ENCODE results near the gene S100PBP. TPM values are rescaled to one million over a fixed set of nuclear protein-coding genes. Genes with fewer than 3 reads are reported as not detected.
A peak's percentile ranks its signal among the peaks of the same experiment; 100 is the strongest.

S100PBP gene
- total RNA-seq, 1 donor from 2014 or later = 50.2 TPM

- H3K9me3 Mint-ChIP-seq = no peaks in the 10 kb centered on the region
- H3K4me3 Mint-ChIP-seq (ENCODE audit: low read depth) = peak within 1 kb of the TSS; percentile 55
- intact Hi-C loops (cut with micrococcal nuclease) = no loop called here
- H3K27ac Mint-ChIP-seq = no peak within 1 kb of the TSS
- peaks cover 5% of the 10 kb centered on the region for H3K4me1 Mint-ChIP-seq (ENCODE audit: low read depth)
- peaks cover 40% of the 10 kb centered on the region for H3K27me3 Mint-ChIP-seq (ENCODE audit: low read depth)
- H3K36me3 Mint-ChIP-seq (ENCODE audit: low read depth) = peaks cover 15% of the 10 kb centered on the region
- DNase-seq (ENCODE audit: low spot score) = no peak
Measured at GRCh38 chr1:32870615-32871363, 53.3 kb downstream of the S100PBP start, which contains the start of gene FNDC5. TSS of gene FNDC5 (minus strand) at chr1:32870912.

GRCh38 chr1:32871364-32872191, 54.1 kb downstream of the S100PBP start:
- H3K27ac Mint-ChIP-seq = no peak overlapping the region
- peak overlapping the region; percentile 51 for H3K4me3 Mint-ChIP-seq (ENCODE audit: low read depth)
- DNase-seq (ENCODE audit: low spot score) = no peak
- H3K27me3 Mint-ChIP-seq (ENCODE audit: low read depth) = peaks cover 40% of the 10 kb centered on the region
- no peaks in the 10 kb centered on the region for H3K9me3 Mint-ChIP-seq
- H3K36me3 Mint-ChIP-seq (ENCODE audit: low read depth) = peaks cover 12% of the 10 kb centered on the region
- intact Hi-C loops (cut with micrococcal nuclease) = loop anchor here (2.0 kb wide), 1 partner anchor 159 kb away; no protein-coding TSS in a partner anchor
- peaks cover 6% of the 10 kb centered on the region for H3K4me1 Mint-ChIP-seq (ENCODE audit: low read depth)

- Mint-ChIP-seq H3K27me3 (ENCODE audit: low read depth) (peaks cover 40% of the 10 kb centered on the region), H3K9me3 (no peaks in the 10 kb centered on the region), H3K36me3 (ENCODE audit: low read depth) (peaks cover 11% of the 10 kb centered on the region), H3K4me3 (ENCODE audit: low read depth) (no peak overlapping the region), H3K27ac (no peak overlapping the region), H3K4me1 (ENCODE audit: low read depth) (peaks cover 9% of the 10 kb centered on the region)
- no peak for DNase-seq (ENCODE audit: low spot score)
- intact Hi-C loops (cut with micrococcal nuclease) = loop anchor here (2.0 kb wide), 1 partner anchor 159 kb away; no protein-coding TSS in a partner anchor
Measured at GRCh38 chr1:32872192-32872460, 54.7 kb downstream of the S100PBP start.

- intact Hi-C loops (cut with micrococcal nuclease) = loop anchor here (2.0 kb wide), 1 partner anchor 161 kb away; no protein-coding TSS in a partner anchor
- DNase-seq (ENCODE audit: low spot score) = no peak
Measured at GRCh38 chr1:32873484-32873883, 56.0 kb downstream of the S100PBP start.

GRCh38 chr1:32874860-32875752, 57.7 kb downstream of the S100PBP start:
- Mint-ChIP-seq H3K4me3 (ENCODE audit: low read depth) (no peak overlapping the region), H3K27me3 (ENCODE audit: low read depth) (peaks cover 30% of the 10 kb centered on the region), H3K36me3 (ENCODE audit: low read depth) (no peaks in the 10 kb centered on the region), H3K9me3 (no peaks in the 10 kb centered on the region), H3K4me1 (ENCODE audit: low read depth) (peaks cover 9% of the 10 kb centered on the region), H3K27ac (no peak overlapping the region)
- DNase-seq (ENCODE audit: low spot score) = no peak
- intact Hi-C loops (cut with micrococcal nuclease) = no loop called here

More at GRCh38 chr1:32873484-32873883, 56.0 kb downstream of the S100PBP start:
- no peak overlapping the region for H3K27ac Mint-ChIP-seq
- peaks cover 42% of the 10 kb centered on the region for H3K27me3 Mint-ChIP-seq (ENCODE audit: low read depth)
- no peaks in the 10 kb centered on the region for H3K9me3 Mint-ChIP-seq
- peaks cover 9% of the 10 kb centered on the region for H3K4me1 Mint-ChIP-seq (ENCODE audit: low read depth)
- peaks cover 8% of the 10 kb centered on the region for H3K36me3 Mint-ChIP-seq (ENCODE audit: low read depth)
- H3K4me3 Mint-ChIP-seq (ENCODE audit: low read depth) = no peak overlapping the region

GRCh38 chr1:32876341-32877210, 59.1 kb downstream of the S100PBP start:
- no peaks in the 10 kb centered on the region for H3K36me3 Mint-ChIP-seq (ENCODE audit: low read depth)
- H3K27ac Mint-ChIP-seq = no peak overlapping the region
- DNase-seq (ENCODE audit: low spot score) = peak; percentile 58
- peaks cover 4% of the 10 kb centered on the region for H3K4me1 Mint-ChIP-seq (ENCODE audit: low read depth)
- H3K4me3 Mint-ChIP-seq (ENCODE audit: low read depth) = no peak overlapping the region
- peaks cover 26% of the 10 kb centered on the region for H3K27me3 Mint-ChIP-seq (ENCODE audit: low read depth)
- H3K9me3 Mint-ChIP-seq = no peaks in the 10 kb centered on the region
- intact Hi-C loops (cut with micrococcal nuclease) = loop anchor here (2.0 kb wide), 1 partner anchor 210 kb away; no protein-coding TSS in a partner anchor

GRCh38 chr1:32877211-32878110, 60.0 kb downstream of the S100PBP start:
- Mint-ChIP-seq H3K4me1 (ENCODE audit: low read depth) (peaks cover 4% of the 10 kb centered on the region), H3K27ac (no peak overlapping the region), H3K4me3 (ENCODE audit: low read depth) (no peak overlapping the region), H3K27me3 (ENCODE audit: low read depth) (peaks cover 19% of the 10 kb centered on the region), H3K9me3 (no peaks in the 10 kb centered on the region), H3K36me3 (ENCODE audit: low read depth) (no peaks in the 10 kb centered on the region)
- DNase-seq (ENCODE audit: low spot score) = no peak
- intact Hi-C loops (cut with micrococcal nuclease) = loop anchor here (2.0 kb wide), 1 partner anchor 209 kb away; no protein-coding TSS in a partner anchor

GRCh38 chr1:32878183-32878582, 60.7 kb downstream of the S100PBP start:
- H3K4me1 Mint-ChIP-seq (ENCODE audit: low read depth) = peaks cover 4% of the 10 kb centered on the region
- H3K27ac Mint-ChIP-seq = no peak overlapping the region
- H3K9me3 Mint-ChIP-seq = no peaks in the 10 kb centered on the region
- no peak overlapping the region for H3K4me3 Mint-ChIP-seq (ENCODE audit: low read depth)
- DNase-seq (ENCODE audit: low spot score) = no peak
- intact Hi-C loops (cut with micrococcal nuclease) = no loop called here
- H3K27me3 Mint-ChIP-seq (ENCODE audit: low read depth) = peaks cover 15% of the 10 kb centered on the region
- no peaks in the 10 kb centered on the region for H3K36me3 Mint-ChIP-seq (ENCODE audit: low read depth)

GRCh38 chr1:32878637-32879041, 61.2 kb downstream of the S100PBP start:
- Mint-ChIP-seq H3K36me3 (ENCODE audit: low read depth) (no peaks in the 10 kb centered on the region), H3K4me3 (ENCODE audit: low read depth) (no peak overlapping the region), H3K9me3 (no peaks in the 10 kb centered on the region), H3K4me1 (ENCODE audit: low read depth) (peaks cover 4% of the 10 kb centered on the region), H3K27ac (no peak overlapping the region), H3K27me3 (ENCODE audit: low read depth) (peaks cover 19% of the 10 kb centered on the region)
- no peak for DNase-seq (ENCODE audit: low spot score)
- intact Hi-C loops (cut with micrococcal nuclease) = no loop called here

- Mint-ChIP-seq H3K4me1 (ENCODE audit: low read depth) (peaks cover 4% of the 10 kb centered on the region), H3K36me3 (ENCODE audit: low read depth) (no peaks in the 10 kb centered on the region), H3K27me3 (ENCODE audit: low read depth) (peaks cover 27% of the 10 kb centered on the region), H3K27ac (no peak overlapping the region), H3K9me3 (no peaks in the 10 kb centered on the region), H3K4me3 (ENCODE audit: low read depth) (no peak overlapping the region)
- no peak for DNase-seq (ENCODE audit: low spot score)
- intact Hi-C loops (cut with micrococcal nuclease) = no loop called here
Measured at GRCh38 chr1:32881291-32881690, 63.8 kb downstream of the S100PBP start.

Data from activated T-helper 2 cell treated with anti-CD3 and anti-CD28 coated beads, Interferon-gamma antibody, Interleukin-2, Interleukin-4, amounts not matched to agents 10 μg/mL and 5 μg/mL and 100 μg/mL, durations not matched to agents 14 hours and 24 hours and 36 hours (primary cell).